PFSK-1 (cell line): ENCODE results near the gene MATN4.

ENCODE experiments used
- FOXP2 ChIP-seq: optimal IDR thresholded peaks from 2 replicates; pipeline ENCODE3; 2011; ENCODE audit warnings: borderline replicate concordance, control low read depth, inconsistent platforms; ENCODE audit not compliant: insufficient read depth; ENCODE audit errors: extremely low read length, extremely low read depth
- POLR2AphosphoS5 ChIP-seq: IDR thresholded peaks from 2 replicates; pipeline ENCODE4 v1.6.1; 2012; ENCODE audit warnings: low read depth, mild to moderate bottlenecking, control low read depth, low read length, moderate library complexity
- SIN3A ChIP-seq: IDR thresholded peaks from 2 replicates; pipeline ENCODE4 v1.6.1; 2012; ENCODE audit warnings: mild to moderate bottlenecking, low read length, moderate library complexity, borderline replicate concordance; ENCODE audit not compliant: insufficient read depth
- TAF1 ChIP-seq: IDR thresholded peaks from 2 replicates; pipeline ENCODE4 v1.6.1; 2012; ENCODE audit warnings: low read length, control low read depth, borderline replicate concordance; ENCODE audit not compliant: insufficient read depth
- TF ChIP-seq, protein P1 (sequence below), 2 experiments: IDR thresholded peaks; 2 replicates each; pipeline versions ENCODE4 v1.6.1 to v1.8.0; 2011 to 2012; ENCODE audit warnings: low read depth in 2 of 2, low read length in 2 of 2, control low read depth in 1 of 2, inconsistent platforms in 1 of 2, mild to moderate bottlenecking in 1 of 2, moderate library complexity in 1 of 2; ENCODE audit not compliant: insufficient read depth in 1 of 2

MATN4 gene

DNA sequence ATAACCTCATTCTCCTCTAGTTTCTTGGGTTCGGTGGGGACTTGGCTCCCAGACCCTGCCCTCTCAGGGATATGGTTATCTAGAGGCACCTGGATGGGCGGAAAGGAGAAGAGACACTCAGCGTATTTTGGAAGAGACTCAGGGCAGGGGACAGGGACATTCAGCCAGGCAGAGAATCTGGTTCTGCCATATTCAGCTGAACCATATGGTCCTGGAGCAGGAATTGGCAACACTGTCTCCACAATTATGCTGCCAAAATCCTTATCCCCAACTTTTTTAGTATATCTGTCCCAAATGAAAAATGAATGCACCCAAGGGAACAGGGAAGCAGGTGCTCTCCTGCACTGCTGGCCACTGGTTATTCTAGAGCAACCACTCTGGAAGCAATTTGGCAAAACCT, 22.4 kb upstream of the MATN4 start:
- no peak for TF ChIP-seq SIN3A
- TF ChIP-seq TAF1: no peak
- TF ChIP-seq, protein P1, sequence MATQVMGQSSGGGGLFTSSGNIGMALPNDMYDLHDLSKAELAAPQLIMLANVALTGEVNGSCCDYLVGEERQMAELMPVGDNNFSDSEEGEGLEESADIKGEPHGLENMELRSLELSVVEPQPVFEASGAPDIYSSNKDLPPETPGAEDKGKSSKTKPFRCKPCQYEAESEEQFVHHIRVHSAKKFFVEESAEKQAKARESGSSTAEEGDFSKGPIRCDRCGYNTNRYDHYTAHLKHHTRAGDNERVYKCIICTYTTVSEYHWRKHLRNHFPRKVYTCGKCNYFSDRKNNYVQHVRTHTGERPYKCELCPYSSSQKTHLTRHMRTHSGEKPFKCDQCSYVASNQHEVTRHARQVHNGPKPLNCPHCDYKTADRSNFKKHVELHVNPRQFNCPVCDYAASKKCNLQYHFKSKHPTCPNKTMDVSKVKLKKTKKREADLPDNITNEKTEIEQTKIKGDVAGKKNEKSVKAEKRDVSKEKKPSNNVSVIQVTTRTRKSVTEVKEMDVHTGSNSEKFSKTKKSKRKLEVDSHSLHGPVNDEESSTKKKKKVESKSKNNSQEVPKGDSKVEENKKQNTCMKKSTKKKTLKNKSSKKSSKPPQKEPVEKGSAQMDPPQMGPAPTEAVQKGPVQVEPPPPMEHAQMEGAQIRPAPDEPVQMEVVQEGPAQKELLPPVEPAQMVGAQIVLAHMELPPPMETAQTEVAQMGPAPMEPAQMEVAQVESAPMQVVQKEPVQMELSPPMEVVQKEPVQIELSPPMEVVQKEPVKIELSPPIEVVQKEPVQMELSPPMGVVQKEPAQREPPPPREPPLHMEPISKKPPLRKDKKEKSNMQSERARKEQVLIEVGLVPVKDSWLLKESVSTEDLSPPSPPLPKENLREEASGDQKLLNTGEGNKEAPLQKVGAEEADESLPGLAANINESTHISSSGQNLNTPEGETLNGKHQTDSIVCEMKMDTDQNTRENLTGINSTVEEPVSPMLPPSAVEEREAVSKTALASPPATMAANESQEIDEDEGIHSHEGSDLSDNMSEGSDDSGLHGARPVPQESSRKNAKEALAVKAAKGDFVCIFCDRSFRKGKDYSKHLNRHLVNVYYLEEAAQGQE (IDR thresholded peaks at IDR 0.05; ENCODE audit: insufficient read depth in 1 of 2, low read depth in 2 of 2, low read length in 2 of 2): no peak
- no peak for TF ChIP-seq FOXP2
- TF ChIP-seq POLR2AphosphoS5: no peak

DNA sequence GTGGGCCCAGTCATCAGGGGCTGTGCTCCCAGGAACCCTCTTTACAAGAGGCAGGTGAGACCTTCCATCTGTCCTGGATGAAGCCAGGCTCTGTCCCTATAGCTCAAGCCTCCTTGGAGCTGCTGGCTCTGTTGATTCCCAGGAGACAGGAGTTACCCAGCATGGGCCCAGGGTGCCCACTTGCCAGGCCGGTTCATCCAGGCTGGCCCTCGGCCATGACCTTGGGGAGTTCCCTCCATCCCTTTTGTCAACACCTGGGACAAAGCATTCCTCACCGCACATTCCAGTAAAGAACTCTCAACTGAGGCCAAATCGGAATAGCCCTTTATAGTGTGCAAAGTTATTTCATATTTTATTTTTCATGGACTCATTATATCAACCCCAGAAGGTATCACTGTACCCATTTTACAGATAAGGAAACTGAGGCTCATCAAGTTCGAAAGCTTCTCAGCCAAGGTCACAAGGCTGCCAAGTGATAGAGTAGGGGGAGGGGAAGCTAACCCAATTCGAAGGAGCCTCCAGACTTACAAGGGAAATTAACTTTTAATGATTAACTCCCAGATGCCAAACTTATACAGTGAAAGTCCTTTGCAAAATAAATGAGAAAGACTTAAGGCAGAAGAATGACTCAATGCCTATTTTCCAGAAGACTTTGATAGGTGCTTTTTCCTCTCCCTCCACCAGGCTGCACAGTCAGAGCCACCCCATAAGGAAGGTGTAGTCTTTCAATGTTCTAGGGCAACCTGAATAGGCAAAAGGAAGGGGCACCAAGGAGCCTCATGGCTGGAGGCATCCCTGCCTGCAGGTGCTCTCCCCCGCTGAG, 21.6 kb upstream of the MATN4 start:
- TF ChIP-seq, protein P1 (IDR thresholded peaks at IDR 0.05; ENCODE audit: insufficient read depth in 1 of 2, low read depth in 2 of 2, low read length in 2 of 2): no peak
- TF ChIP-seq FOXP2 (no peak), SIN3A (no peak), POLR2AphosphoS5 (no peak), TAF1 (no peak)

DNA sequence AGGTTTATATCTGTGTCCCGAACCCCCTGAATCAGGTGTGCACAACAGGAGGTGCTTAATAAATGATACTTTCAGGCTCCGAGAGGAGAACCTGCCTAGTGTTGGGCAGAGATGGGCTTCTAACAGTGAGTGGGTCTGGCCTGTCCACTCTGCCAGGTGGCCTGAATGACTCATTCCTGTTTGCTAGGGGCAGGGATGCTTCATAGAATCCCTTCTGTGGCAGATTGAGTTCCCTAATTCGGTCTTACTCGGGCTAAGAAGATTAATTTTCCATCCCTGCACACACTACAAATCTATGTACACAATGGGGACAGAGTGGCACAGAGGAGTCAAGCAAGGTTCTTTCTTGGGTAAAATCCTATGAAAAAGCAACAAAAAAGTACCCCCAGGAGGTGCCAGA, 20.4 kb upstream of the MATN4 start:
- TF ChIP-seq, protein P1 (IDR thresholded peaks at IDR 0.05; ENCODE audit: insufficient read depth in 1 of 2, low read depth in 2 of 2, low read length in 2 of 2): no peak
- TF ChIP-seq FOXP2 (no peak), SIN3A (no peak), POLR2AphosphoS5 (no peak), TAF1 (no peak)

DNA sequence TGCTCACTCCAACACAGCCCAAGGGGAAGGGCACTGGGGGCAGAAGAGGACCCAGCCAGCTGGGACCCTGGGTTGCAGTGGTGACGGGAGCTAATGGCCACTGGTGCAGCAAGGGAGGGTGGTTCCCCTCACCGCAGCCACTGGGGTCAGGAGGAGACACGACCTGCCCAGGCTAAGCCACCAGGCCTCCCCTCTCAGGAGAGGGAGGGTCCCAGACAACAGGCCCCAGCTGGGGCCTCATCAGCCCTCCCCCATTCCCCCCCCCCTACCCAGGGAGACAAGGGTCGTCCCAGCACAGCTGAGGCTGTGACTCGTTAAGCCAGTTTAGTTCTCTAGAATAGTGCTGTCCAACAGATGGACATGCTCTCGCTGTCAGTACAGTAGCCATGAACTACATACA, 17.3 kb upstream of the MATN4 start:
- TF ChIP-seq FOXP2: no peak
- TF ChIP-seq TAF1: no peak
- no peak for TF ChIP-seq POLR2AphosphoS5
- no peak for TF ChIP-seq SIN3A
- TF ChIP-seq, protein P1 (IDR thresholded peaks at IDR 0.05; ENCODE audit: insufficient read depth in 1 of 2, low read depth in 2 of 2, low read length in 2 of 2): no peak
